ENCODE data around the gene SNX4. TPM values are rescaled to one million over a fixed set of nuclear protein-coding genes. Genes with fewer than 3 reads are reported as not detected.
A peak's percentile ranks its signal among the peaks of the same experiment; 100 is the strongest.

The SNX4 gene
- total RNA-seq, 1 donor from 2014 or later = 59.7 TPM

GRCh38 chr3:125403789-125404188 lies 116.2 kb downstream of the SNX4 start:
- DNase-seq (ENCODE audit: low spot score) = peak; percentile 25

DNA sequence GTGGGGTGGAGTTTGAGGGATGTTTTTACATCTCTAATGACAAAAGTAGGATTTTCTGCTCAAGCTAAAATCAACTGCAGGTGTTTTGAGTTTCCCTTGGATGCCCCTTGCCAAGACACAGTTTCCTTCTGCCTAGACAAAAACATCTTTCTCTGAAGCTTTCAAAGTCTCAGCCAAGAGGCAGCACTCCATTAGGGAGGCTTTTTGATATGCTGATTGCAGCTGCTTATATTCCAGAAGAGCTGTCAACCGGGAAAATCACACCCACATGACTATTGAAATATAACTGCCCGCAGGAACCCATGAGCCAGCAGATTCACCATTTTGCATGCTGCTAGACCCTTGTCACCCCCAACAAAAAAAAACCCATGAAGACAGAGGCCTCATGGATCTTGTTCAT lies 117.4 kb downstream of the SNX4 start:
- DNase-seq (ENCODE audit: low spot score) = no peak

- DNase-seq (ENCODE audit: low spot score) = no peak
Observed at GRCh38 chr3:125401402-125401801, 118.6 kb downstream of the SNX4 start.

DNA sequence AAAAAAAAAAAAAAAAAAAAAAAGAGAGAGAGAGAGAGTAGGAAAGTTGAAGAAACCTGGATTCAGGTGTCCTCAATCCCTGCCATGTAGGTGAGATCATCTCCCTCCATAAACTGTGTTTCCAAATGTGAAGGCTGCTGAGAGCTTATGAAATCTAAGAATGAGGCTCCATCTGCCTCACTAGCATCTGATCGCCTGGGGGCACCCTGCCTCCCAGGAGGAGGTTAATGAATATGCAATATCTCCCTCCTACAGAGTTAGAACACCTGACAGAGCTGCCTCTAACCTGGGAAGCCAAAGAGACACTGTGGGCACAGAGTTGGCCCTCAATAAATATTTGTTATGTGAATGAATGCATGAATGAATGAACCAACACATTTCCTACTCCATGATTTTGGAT lies 121.0 kb downstream of the SNX4 start:
- DNase-seq (ENCODE audit: low spot score) = no peak

Other genes with a start within 250 kb of the SNX4 start
- 39.0 TPM for gene ZNF148, start 144.9 kb downstream of the SNX4 start, total RNA-seq (ENCODE audit: insufficient read depth, low replicate concordance)
- 15.2 TPM for gene OSBPL11, start 75.3 kb upstream of the SNX4 start, total RNA-seq (ENCODE audit: insufficient read depth, low replicate concordance)